IPS-18a (cell line): ENCODE results near the gene CIAO1.
"Not testable (repeated sequence)": the region's sequence is repeated elsewhere in the genome, so short reads cannot be mapped to it uniquely, and the experiment has no call there.

Experiments used
- H3K27ac ChIP-seq: one replicate; pipeline ENCODE4 v1.5.1; 2013; ENCODE audit warnings: low read length
- H3K27me3 ChIP-seq: one replicate; pipeline ENCODE4 v1.6.1; 2013; ENCODE audit warnings: mild to moderate bottlenecking, low read length; ENCODE audit not compliant: control insufficient read depth, insufficient read depth
- H3K36me3 ChIP-seq: one replicate; pipeline ENCODE4 v1.6.1; 2013; ENCODE audit warnings: low read depth, low read length; ENCODE audit not compliant: control insufficient read depth
- H3K4me1 ChIP-seq: one replicate; pipeline ENCODE4 v1.6.1; 2013; ENCODE audit warnings: low read depth, low read length; ENCODE audit not compliant: control insufficient read depth
- H3K4me3 ChIP-seq: one replicate; pipeline ENCODE4 v1.5.1; 2013; ENCODE audit warnings: low read length
- H3K9ac ChIP-seq: one replicate; pipeline ENCODE4 v1.6.1; 2013; ENCODE audit warnings: mild to moderate bottlenecking, low read length, moderate library complexity
- H3K9me3 ChIP-seq: one replicate; pipeline ENCODE4 v1.6.1; 2013; ENCODE audit warnings: low read depth, low read length; ENCODE audit not compliant: control insufficient read depth

The CIAO1 gene

DNA sequence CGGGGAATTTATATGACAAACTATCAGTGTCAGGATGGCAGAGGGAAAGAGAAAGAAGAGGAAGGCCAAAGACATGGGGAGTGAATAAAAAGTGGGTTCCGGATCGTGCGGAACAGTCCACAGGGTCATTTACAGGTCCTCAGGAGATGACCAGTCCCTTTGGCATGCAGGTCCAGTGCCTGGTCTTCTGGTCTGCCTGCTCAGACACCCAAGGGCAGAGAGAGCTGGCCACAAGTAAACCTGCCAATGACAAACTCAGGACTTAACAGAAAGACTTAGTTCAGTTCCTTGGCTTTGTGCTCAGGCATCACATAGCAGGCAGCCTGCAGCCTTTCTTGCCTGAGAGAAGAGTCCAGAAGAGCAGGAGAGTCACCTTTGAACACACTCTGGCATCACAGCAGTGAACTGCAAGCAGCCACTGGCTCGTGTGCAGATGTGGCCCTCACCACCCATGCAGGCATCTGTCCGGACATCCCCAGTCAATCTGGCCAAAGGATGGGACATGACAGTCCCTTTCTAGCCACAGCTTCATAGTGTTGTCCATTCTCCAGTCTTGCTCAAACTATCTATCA is 14.2 kb upstream of the CIAO1 start:
- peaks cover 34% of the 10 kb centered on the region for H3K36me3 ChIP-seq
- no peak overlapping the region for H3K4me3 ChIP-seq
- no peak overlapping the region for H3K9ac ChIP-seq
- H3K27ac ChIP-seq: no peak overlapping the region
- H3K27me3 ChIP-seq: no peaks in the 10 kb centered on the region
- no peaks in the 10 kb centered on the region for H3K9me3 ChIP-seq
- H3K4me1 ChIP-seq: no peaks in the 10 kb centered on the region

DNA sequence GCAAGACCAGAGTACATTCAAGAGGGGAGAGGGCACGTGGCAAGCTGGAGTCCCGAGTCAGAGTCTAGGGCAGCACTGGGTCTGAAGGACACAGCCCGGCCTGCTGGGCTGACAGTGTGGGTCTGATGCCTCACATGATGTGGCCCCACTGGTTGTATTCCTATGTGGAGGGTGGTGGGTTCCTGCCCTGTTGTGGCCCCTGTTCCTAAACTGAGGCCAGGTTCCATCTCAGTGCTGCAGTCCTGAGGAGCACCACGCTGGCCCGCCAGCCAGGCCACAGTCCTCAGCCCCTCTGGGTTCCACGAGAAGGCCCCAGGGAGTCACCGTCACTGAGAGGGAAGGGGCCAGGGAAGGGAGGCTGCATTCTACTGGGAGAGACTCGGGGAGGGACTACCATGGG is 13.5 kb upstream of the CIAO1 start:
- H3K27me3 ChIP-seq: no peaks in the 10 kb centered on the region

GRCh38 chr2:96253006-96253405 is 13.0 kb upstream of the CIAO1 start:
- H3K27ac ChIP-seq: no peak overlapping the region
- peaks cover 34% of the 10 kb centered on the region for H3K36me3 ChIP-seq
- H3K9me3 ChIP-seq: no peaks in the 10 kb centered on the region
- no peaks in the 10 kb centered on the region for H3K4me1 ChIP-seq
- no peak overlapping the region for H3K9ac ChIP-seq
- H3K27me3 ChIP-seq: no peaks in the 10 kb centered on the region
- H3K4me3 ChIP-seq: no peak overlapping the region

More for the DNA sequence above, 13.5 kb upstream of the CIAO1 start:
- H3K9ac ChIP-seq: no peak overlapping the region
- no peak overlapping the region for H3K4me3 ChIP-seq
- H3K9me3 ChIP-seq: no peaks in the 10 kb centered on the region
- H3K36me3 ChIP-seq: peaks cover 34% of the 10 kb centered on the region
- no peak overlapping the region for H3K27ac ChIP-seq
- no peaks in the 10 kb centered on the region for H3K4me1 ChIP-seq

DNA sequence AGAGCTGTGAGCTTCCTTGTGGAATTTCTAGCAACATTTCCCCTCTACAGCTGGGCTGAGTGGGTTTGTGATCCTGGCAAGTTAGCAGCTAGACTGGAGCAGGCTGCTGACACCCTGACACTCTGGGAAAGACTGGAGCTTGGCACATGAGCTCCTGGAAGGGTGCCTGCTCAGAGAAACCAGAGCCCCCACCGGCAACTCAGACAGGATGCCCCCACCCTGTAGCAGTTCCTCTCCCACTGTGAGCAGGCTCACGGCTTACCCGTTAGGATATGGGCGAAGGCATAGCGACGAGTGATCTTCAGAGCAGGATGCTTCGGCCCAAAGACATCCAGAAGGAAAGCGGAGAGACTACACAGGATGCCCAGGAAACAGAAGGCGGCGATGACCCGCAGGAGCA is 11.5 kb upstream of the CIAO1 start:
- Histone ChIP-seq H3K27ac (no peak overlapping the region), H3K9ac (no peak overlapping the region), H3K4me3 (no peak overlapping the region), H3K9me3 (no peaks in the 10 kb centered on the region), H3K4me1 (no peaks in the 10 kb centered on the region), H3K27me3 (no peaks in the 10 kb centered on the region), H3K36me3 (peaks cover 38% of the 10 kb centered on the region)

GRCh38 chr2:96256611-96257113 is 9.4 kb upstream of the CIAO1 start:
- Histone ChIP-seq H3K4me1 (peaks cover 4% of the 10 kb centered on the region), H3K4me3 (no peak overlapping the region), H3K9me3 (no peaks in the 10 kb centered on the region), H3K36me3 (peaks cover 38% of the 10 kb centered on the region), H3K27ac (no peak overlapping the region), H3K9ac (no peak overlapping the region), H3K27me3 (no peaks in the 10 kb centered on the region)

DNA sequence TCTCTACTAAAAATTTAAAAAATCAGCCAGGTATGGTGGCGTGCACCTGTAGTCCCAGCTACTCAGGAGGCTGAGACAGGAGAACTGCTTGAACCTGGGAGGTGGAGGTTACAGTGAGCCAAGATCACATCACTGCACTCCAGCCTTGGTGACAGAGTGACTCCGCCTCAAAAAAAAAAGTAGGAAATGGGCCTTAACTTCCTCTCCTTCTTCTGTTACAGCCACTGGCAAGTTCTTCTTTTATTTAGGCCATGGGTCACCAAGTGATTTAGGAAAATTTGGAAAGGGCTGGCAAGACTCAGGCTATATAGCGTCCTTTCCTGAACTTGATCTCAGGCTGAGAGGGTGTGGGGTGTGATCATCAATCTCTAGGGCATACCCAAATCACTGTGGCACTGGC is 8.3 kb upstream of the CIAO1 start:
- H3K36me3 ChIP-seq: peaks cover 30% of the 10 kb centered on the region
- not testable (repeated sequence) for H3K9ac ChIP-seq, H3K9me3 ChIP-seq, H3K4me3 ChIP-seq, H3K4me1 ChIP-seq, H3K27ac ChIP-seq, H3K27me3 ChIP-seq

GRCh38 chr2:96258166-96259022 is 7.6 kb upstream of the CIAO1 start:
- H3K4me1 ChIP-seq: peaks cover 4% of the 10 kb centered on the region
- H3K4me3 ChIP-seq: no peak overlapping the region
- peaks cover 24% of the 10 kb centered on the region for H3K36me3 ChIP-seq
- no peaks in the 10 kb centered on the region for H3K27me3 ChIP-seq
- no peak overlapping the region for H3K9ac ChIP-seq
- H3K9me3 ChIP-seq: no peaks in the 10 kb centered on the region
- H3K27ac ChIP-seq: no peak overlapping the region

GRCh38 chr2:96259497-96259921 is 6.5 kb upstream of the CIAO1 start:
- Histone ChIP-seq H3K27ac (no peak overlapping the region), H3K36me3 (peaks cover 13% of the 10 kb centered on the region)

GRCh38 chr2:96260387-96261260 is 5.4 kb upstream of the CIAO1 start:
- H3K36me3 ChIP-seq: peaks cover 6% of the 10 kb centered on the region
- no peak overlapping the region for H3K27ac ChIP-seq
- H3K4me1 ChIP-seq: peaks cover 8% of the 10 kb centered on the region
- no peak overlapping the region for H3K4me3 ChIP-seq
- H3K27me3 ChIP-seq: no peaks in the 10 kb centered on the region
- no peaks in the 10 kb centered on the region for H3K9me3 ChIP-seq
- no peak overlapping the region for H3K9ac ChIP-seq

More at GRCh38 chr2:96259497-96259921, 6.5 kb upstream of the CIAO1 start:
- Histone ChIP-seq H3K9me3 (no peaks in the 10 kb centered on the region), H3K27me3 (no peaks in the 10 kb centered on the region), H3K4me1 (peaks cover 5% of the 10 kb centered on the region), H3K4me3 (no peak overlapping the region), H3K9ac (no peak overlapping the region)

- no peaks in the 10 kb centered on the region for H3K27me3 ChIP-seq
- no peak overlapping the region for H3K9ac ChIP-seq
- no peaks in the 10 kb centered on the region for H3K9me3 ChIP-seq
- H3K4me3 ChIP-seq: no peak overlapping the region
- peaks cover 8% of the 10 kb centered on the region for H3K4me1 ChIP-seq
- peaks cover 4% of the 10 kb centered on the region for H3K36me3 ChIP-seq
- no peak overlapping the region for H3K27ac ChIP-seq
Measured at GRCh38 chr2:96261328-96262003, 4.6 kb upstream of the CIAO1 start.

DNA sequence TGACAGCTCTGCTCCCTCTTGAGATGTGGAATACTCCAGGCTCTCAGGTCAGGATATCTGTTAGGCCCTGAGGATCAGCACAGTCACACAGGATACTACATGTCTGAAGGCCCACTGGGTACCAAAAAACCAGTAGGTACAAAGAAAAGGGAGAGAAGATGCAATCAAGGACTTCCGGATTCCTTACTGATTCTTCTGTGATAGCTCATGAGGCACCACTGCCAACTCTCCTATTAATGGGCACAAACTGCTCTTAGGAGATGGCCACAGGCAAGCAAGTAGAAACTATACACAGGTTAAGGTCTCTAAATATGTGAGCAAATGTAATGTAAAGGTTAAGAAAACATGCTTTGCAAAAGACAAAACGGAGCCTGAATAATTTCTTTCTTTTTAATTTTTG is 3.7 kb upstream of the CIAO1 start:
- H3K9me3 ChIP-seq: no peaks in the 10 kb centered on the region
- H3K9ac ChIP-seq: no peak overlapping the region
- no peak overlapping the region for H3K4me3 ChIP-seq
- peaks cover 8% of the 10 kb centered on the region for H3K4me1 ChIP-seq
- no peak overlapping the region for H3K27ac ChIP-seq
- peaks cover 4% of the 10 kb centered on the region for H3K36me3 ChIP-seq
- H3K27me3 ChIP-seq: no peaks in the 10 kb centered on the region
